GM18870 (cell line): Measurements from ENCODE around the gene CENPF.
"Not testable (repeated sequence)": the region's sequence is repeated elsewhere in the genome, so short reads cannot be mapped to it uniquely, and the experiment has no call there.

Source experiments
- ATAC-seq: cut with Tn5 transposase; IDR thresholded peaks from one replicate; pipeline ENCODE4 v1.9.1; 2021; ENCODE audit warnings: moderate library complexity; ENCODE audit not compliant: unreplicated experiment

Gene CENPF

GRCh38 chr1:214602764-214603657 lies at the start of gene CENPF:
TSS of gene CENPF (plus strand) at chr1:214603195. CDS start at chr1:214613755, 10,560 bp downstream.
- peak; percentile 100 for ATAC-seq

- ATAC-seq = no peak
Measured at GRCh38 chr1:214557952-214558735, 44.9 kb upstream of the CENPF start.

- no peak for ATAC-seq
Measured at GRCh38 chr1:214563881-214564280, 39.1 kb upstream of the CENPF start.

- no peak for ATAC-seq
Measured at GRCh38 chr1:214565310-214565709, 37.7 kb upstream of the CENPF start.

- peak; percentile 58 for ATAC-seq
Measured at GRCh38 chr1:214566158-214567104, 36.6 kb upstream of the CENPF start.

- ATAC-seq = no peak
Measured at GRCh38 chr1:214567481-214567980, 35.5 kb upstream of the CENPF start.

- ATAC-seq = no peak
Measured at GRCh38 chr1:214568328-214568727, 34.7 kb upstream of the CENPF start.

- no peak for ATAC-seq
Measured at GRCh38 chr1:214569357-214570004, 33.5 kb upstream of the CENPF start.

- ATAC-seq = no peak
Measured at GRCh38 chr1:214570442-214570841, 32.6 kb upstream of the CENPF start.

GRCh38 chr1:214571281-214571680 lies 31.7 kb upstream of the CENPF start:
- no peak for ATAC-seq

- ATAC-seq = no peak
Measured at GRCh38 chr1:214573386-214574318, 29.3 kb upstream of the CENPF start.

- ATAC-seq = no peak
Measured at GRCh38 chr1:214574598-214575411, 28.2 kb upstream of the CENPF start.

- not testable (repeated sequence) for ATAC-seq
Measured at GRCh38 chr1:214576120-214576519, 26.9 kb upstream of the CENPF start.

GRCh38 chr1:214579183-214579582 lies 23.8 kb upstream of the CENPF start:
- no peak for ATAC-seq

GRCh38 chr1:214581785-214582184 lies 21.2 kb upstream of the CENPF start:
- ATAC-seq = no peak

- no peak for ATAC-seq
Measured at GRCh38 chr1:214582289-214582891, 20.6 kb upstream of the CENPF start.

GRCh38 chr1:214583113-214583512 lies 19.9 kb upstream of the CENPF start:
- ATAC-seq = no peak
